GM18499 (cell line): Measurements from ENCODE around the gene BBS4.

Experiments used
- ATAC-seq: cut with Tn5 transposase; IDR thresholded peaks from one replicate; pipeline ENCODE4 v1.9.1; 2021; ENCODE audit warnings: moderate number of reproducible peaks; ENCODE audit not compliant: insufficient read depth, unreplicated experiment

BBS4 gene

DNA sequence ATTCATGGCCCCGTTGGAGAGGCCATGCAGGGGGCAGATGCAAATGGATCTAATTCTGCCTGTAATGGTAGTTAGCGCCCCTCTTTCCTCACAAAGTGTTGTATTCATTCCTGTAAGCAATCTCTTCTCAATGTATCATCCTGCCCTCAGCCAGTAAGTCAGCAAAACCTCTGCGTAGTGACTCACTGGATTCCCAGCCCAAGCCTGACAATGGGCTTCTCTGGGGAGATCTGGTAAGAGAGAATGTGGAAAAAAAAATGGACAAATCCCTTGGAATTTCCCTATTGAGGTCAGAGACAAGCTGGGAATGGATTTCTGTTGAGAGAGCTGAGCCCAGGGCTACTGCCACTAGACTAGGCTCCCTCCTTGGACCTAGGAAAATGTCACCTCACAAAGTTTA is 72.2 kb downstream of the BBS4 start:
- ATAC-seq = no peak

DNA sequence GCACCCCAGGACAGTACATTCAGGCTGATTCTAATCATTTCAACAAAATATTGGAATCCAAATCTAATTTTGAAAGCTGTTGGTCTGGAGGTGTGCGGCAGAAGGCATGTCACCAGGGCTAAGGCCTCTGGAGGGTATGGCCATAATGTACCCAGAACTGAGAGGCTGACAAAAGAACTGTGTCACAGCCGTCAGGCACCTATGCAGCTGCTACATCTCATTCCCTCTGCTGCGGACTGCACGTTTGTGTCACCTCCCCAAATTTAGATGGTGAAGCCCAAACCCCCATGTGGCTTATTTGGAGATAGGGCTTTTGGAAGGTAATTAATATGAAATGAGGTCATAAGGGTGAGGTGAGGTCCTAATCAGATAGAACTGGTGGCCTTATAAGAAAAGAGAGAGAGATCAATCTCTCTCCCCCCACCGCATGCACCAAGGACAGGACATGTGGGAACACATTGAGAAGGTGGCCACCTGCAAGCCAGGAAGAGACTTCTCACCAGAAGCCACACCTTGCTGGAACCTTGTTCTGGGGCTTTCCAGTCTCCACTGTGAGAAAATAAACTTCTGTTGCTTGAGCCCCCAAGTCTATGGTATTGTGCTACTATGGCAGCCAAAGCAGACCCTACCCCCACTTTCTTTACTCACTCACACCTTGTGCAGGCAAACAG is 74.7 kb downstream of the BBS4 start:
- ATAC-seq = no peak

DNA sequence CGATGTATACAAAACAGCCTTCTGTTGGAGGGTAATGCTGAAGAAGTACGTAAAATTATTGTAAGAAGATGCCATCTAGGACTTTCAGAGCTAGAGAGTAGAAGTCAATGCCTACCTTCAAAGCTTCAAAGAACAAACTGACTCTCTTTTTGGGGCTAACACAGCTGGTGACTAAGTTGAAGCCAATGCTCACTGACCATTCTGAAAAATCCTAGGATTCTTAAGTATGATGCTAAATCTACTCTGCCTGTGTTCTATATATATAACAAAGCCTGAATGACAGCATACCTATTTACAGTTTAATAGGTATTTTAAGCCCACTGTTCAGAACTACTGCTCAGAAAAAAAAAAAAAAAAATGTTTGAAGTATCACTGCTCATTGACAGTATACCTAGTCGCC is 78.6 kb downstream of the BBS4 start:
- ATAC-seq = no peak

DNA sequence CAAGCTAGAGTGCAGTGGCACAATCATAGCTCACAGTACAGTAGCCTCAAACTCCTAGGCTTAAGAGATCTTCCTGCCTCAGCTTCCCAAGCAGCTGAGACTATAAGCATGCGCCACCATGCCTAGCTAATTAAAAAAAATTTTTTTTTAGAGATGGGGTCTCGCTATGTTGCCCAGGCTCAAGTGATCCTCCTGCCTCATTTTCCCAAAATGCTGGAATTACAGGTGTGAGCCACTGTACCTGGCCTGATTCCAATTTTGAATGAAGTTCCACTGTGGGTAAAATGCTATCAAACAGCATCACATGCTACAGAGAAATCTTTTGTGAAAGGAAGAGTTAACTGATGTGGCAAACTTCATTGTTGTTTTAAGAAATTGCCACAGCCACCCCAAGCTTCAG is 80.0 kb downstream of the BBS4 start:
- ATAC-seq = no peak

DNA sequence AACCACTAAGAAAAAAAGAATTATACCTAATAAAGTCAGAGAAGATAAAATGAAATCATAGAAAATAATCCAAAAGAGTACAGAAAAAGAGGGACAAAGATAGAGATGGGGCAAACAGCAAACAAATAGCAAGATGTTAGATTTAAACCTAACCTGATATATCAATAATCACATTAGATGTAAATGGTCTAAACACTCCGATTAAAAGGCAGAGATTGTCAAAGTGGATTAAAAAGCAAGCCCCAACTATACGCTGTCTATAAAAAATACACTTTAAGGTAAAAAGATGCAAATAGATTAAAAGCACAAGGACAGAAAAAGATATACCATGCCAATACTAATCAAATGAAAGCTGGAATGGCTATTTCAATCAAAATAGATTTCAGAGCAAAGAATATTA is 80.8 kb downstream of the BBS4 start:
- ATAC-seq = no peak

DNA sequence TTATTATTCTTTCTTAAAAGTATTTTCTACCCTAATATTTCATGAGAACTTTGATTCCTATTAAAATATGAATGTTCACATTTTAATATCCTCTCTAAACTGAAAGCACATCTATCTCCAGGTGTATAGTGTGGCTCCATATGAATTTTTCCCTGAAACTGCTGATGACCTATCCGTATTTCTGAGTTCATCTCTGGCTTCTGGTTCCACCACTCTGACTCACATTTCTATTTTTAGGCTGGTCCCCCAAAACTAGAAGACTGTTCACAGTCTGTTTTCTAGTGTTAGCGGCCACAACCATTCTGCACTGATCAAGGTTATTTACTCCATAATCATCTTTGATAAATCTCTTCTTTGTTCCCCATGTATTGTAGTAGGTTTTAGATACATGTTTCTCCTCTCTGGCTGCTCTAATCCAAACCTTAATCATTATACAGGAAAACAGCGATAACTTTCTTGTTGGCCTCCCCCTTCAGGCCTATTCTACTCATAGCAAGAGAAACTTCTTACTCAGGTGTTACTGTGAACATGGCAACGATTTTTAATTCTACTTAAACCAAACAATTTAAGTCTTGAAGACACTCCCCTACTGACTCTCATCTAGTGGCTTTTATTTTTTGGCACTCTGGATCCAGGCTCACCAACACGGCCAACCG is 84.8 kb downstream of the BBS4 start:
- ATAC-seq = no peak

DNA sequence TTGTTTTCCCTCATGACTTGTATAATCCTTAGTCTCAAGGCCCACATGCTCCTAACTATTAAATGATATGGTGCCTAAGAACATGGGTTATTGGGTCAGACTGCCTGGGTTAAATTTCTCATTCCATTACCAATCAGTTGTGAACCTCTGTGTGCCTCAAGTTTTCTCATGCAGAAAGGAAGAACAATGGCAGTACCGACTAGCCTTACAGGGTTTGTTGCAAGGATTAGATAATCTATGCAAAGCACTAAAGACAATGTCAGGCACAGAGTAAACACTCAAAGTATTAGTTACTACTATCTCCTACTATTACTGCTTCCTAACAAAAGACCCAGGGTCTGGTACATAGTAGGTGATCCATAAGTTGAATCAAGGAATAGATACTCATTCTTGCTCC is 85.3 kb downstream of the BBS4 start:
- no peak for ATAC-seq

DNA sequence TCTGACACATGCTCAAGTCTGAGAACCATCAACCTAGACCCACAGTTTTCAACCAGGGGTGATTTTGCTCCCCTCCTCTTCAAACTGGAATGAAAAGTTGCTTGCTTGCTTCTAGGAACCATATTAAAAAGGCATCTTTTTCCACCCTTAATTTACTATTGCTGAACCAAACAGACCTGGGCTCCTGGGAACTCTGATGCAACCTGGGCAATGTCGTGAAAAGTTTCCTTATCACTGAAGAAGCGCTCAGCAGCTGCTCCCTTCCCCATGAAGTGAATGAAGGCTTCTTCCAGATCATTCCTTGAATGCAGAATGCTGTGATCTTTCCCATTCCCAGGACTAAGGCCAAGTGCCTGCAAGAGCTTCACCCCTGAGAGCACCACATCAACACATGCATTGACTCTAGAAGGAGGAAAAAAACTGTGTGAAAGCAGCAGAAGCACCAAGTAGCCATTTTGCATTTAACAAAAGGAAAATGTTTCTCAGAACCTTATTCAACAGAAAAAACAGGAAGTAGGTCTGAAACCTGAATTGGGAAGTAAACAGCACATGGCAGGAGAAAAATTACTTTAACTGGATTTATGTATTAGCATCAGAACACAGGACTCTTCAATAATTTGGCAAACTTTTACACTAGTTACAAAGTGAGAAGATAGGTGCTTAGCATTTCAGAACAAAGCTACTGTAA is 88.8 kb downstream of the BBS4 start:
- no peak for ATAC-seq

DNA sequence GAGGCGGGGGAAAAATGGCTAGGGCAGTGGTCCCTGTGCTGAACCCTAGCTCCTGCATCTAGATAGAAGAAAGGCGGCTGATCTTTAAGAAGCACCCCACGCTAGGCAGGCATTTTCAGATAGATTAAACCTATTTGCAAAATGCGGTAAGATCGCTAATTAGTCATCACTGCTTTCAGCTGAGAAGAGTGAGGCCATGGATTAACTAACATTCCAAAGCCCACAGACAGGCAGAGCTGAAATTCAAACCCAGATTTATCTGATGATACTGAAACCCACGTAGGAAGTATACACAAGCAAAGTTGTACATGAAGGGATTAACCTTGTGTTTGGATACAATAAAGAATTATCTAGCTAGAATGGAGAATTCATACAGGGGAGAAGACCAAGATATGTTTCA is 92.8 kb downstream of the BBS4 start:
- ATAC-seq = no peak

DNA sequence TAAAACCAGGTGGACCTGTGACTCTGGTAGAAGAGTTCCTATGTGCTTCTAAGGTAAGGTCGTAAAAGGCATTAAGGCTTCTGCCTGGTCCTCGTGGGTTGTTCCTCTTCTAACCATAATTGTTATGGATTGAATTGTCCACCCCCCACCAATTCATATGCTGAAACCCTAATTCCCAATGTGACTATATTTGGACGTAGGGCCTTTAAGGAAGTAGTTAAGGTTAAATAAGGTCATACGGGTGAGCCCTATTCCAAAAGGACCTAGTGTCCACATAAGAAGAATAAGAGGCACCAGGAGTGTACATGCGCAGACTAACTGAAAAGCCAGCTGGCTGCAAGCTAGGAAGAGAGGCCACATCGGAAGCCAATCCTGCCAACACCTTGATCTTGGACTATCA is 95.6 kb downstream of the BBS4 start:
- ATAC-seq = no peak

DNA sequence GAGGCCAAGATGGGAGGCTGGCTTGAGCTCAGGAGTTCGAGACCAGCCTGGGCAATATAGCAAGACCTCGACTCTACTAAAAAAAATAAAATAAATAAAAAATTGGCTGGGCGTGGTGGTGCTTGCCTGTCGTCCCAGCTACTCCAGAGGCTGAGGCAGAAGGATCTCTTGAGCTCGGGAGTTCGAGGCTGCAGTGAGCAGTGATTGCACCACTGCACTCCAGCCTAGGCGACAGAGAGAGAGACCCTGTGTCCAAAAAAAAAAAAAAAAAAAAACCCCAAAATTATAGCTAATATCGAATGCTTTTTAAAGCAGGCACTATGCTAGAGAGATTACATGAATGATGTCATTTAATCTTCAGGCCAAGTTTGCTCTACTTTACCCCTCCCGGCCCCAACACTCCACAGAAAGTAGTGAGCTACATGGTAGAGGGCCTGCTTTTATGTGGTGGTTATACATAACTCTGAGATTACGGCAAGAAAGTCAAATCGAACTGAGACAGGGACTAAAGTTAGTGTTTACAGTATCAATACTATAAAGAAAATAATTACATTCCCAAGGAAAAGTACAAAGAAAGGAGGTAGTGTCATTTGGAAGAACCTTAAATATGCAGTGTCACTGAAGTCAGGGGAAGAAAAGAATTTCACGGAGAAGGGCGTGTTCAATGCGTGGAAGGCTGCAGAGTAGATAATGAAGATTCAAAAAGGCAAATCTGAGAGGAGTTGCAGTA is 96.4 kb downstream of the BBS4 start:
- no peak for ATAC-seq

DNA sequence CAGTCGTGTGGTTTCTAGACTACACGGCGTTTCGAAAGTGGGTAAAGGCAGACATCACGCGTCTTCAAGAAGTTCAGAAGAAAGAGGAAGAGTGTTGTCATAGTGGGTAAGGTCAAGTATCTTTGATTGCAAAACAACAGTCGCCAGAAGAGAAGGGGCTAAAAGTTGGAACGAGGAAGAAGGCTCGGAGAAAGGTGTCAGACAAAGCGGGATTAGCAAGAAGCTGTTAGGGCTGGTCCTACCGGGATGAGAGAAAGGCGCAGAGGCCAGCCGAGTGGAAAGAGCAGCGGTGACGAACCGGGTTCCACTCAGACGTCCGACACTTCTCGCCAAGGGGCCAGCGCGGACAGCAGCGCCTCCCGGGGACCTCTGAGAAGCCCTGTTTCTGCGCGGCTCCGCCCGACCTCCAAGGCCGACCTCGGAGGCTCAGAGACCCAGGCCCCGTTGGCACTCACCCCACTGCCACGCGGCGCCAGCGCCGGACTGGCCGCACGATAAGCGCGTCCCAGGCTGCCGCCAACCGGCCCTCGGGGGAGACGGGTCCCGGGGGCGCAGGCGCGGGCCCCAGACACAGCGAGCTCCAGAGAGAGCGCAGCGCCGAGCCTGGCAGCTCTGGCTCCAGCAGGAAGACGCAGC is 97.1 kb downstream of the BBS4 start:
- ATAC-seq = peak; percentile 21

DNA sequence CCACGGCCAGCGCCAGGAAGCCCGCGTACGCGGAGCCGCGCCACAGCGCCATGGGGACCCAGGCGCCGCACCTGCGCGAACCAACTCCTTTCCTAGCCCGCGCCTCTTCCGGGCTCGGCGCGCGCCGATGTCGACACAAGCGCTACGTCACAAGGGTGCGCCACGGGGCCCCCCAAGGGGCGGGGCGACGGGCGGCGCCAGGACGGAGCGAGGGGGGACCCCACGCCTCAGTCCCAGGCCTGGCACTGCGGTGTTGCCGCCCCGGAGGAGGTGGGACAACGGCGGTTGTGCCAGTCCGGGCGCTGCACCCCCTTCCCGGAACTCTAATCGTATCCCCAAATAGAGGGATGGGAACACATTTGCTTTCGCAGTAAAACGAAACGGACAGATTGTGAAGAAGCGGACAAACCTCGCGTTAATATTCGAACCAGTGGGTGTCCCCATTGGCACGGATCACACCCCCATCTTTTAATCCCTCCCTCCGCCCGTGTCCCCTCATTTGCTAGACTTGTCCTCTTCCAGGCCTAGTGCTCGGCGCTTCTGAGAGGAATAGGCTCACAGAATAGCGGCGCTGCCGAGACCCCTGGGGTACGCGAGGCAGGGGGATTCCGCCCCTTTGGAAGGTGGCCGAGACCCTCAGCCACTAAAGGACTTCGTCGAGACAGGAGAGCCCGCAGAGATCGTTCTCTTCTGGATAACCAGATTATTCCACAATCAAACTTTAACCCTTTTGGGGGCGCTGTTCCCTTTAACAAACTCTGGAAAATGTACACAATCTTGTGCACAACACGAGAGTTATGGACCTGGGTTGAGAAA is 97.8 kb downstream of the BBS4 start, which contains the start of gene ADPGK:
Gene ADPGK (minus strand): TSS at position 119 of the 816 bp plus-strand sequence. CDS start 67 bp downstream, at position 52.
- peak; percentile 42 for ATAC-seq

DNA sequence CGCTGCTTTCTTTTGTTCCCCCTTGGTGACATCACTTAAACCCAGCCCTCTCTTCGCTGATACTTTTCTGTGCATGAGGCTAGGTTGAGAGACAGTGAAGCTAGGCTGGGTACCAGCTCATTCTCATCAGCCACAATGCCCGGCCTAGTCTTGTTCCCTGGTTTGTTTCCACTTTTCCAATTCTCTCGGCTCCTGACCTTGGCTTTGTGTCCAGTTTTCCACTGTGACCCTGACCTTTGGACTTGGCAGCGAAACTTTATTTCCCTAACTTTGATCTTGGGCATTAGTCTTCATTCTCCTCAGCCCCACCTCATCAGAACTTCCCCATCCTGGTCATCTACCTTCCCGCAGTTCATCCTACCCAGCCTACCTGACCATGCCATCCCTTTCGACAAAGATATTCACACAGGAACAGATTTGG is 98.5 kb downstream of the BBS4 start:
- ATAC-seq = no peak

DNA sequence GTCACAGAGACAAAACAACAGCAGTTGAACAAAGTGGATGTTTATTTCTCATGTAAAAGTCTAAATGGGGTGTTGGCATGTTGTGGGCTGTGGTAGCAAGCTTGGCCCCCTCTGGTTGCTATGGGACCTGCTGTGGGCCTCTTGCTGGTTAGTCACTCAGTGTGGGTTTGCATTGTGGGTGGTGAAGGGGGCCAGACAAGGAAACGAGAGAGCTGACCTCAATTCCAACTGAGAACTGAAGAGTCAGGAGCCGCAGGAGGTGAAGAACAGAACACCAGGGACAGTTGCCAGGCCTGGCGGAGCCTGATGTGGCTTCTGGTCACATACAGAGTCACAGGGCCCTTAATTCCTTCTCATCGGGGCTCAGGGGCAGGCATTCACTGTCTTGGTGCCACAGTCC is 99.4 kb downstream of the BBS4 start:
- ATAC-seq = no peak

DNA sequence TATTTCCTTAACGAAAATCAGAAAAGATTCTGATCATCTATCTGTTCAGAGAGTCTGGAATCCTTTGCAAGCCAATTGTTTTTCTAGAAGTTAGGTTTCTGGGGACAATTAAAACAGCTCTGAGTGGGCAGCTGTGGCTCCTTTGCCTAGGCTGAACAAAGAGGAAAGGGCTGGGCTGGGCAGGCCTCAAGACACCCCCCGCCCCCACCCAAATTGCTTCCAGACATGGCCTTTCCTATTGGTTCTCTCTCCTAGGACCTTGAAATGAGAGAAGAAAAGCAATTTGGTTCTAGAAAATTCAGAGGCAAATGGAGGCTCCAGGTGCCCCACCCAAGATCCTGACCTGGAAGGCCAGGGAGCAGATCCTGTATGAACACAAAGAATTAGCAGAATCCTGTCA is 99.8 kb downstream of the BBS4 start:
- ATAC-seq = no peak

DNA sequence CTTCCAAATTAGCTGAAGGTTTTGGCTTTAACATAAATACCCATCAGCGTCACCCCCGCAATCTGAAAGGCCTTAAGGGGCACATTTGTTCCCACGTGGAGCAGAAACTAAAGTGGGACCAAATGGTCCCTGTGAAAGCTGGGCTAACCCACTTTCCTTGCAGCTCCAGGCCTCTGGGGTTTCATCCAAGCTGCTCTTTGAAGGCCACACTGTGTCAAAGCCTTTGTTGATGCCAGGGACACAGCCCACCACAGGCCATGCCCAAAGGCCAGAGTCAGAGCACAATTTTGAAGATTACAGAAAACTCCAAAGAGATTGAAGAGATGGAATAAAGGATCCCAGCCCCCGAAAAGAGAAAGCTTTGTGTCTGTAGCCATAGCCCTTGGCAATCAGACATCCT is 100.2 kb downstream of the BBS4 start:
- no peak for ATAC-seq

DNA sequence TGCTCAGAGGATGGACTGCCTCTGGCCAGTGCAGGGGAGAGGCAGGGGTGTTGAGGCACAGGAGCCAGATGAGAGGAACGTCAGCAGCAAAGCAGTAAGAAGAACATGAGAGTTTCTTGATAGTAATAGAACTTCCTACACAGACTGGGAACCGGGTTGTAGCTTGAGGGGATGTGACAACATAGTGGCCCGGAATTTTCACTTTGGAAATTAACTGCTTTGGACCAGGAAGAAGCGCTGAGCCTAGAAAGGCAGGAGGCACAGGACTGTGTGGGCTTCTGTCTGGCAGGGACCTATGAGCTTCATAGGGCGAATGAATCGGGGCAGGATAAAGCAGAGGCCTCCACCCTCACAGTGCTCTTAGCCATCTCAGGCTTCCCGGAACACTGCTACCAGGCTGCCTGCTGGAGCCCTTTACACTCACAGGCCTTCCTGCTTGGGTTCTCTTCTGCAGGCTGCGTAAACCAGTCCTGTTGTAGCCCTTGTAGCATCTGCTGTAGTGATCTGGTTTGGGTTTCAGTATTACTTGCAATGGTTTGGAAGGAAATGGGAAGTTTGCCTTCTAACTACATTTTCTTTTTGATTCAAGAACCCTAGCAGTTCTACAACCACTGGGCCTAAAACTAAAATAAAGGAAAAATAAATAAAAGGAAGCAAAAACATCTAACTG is 100.8 kb downstream of the BBS4 start:
- no peak for ATAC-seq

DNA sequence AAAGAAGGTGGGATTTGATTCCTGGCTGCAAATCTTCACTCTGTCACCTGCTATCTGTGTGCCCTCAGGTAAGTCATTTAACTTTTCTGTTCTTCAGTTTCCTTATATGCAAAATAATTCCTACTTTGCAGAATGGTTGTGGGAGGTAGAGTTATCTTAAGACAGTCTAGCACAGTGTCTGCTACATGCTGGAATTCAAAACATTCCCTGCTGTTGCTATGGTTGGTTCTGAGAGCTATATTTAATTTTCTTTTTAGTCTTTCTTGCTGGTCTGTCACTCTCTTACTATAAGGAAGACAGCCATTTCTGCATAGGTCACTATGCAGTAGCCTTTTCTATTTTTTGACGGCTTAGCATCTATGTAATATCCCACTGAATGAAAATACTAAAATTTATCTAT is 101.5 kb downstream of the BBS4 start:
- no peak for ATAC-seq
